ENCODE measurements around the gene EVPLL. TPM values are rescaled to one million over a fixed set of nuclear protein-coding genes. Genes with fewer than 3 reads are reported as not detected.
A peak's percentile ranks its signal among the peaks of the same experiment; 100 is the strongest.

EVPLL gene
- polyA plus RNA-seq, 3 donors: not detected

- peaks cover 22 to 26% of the 10 kb centered on the region in 2 donors for H3K4me1 ChIP-seq (ENCODE audit: control insufficient read depth in 1 of 2, insufficient read depth in 2 of 2, low read length in 2 of 2)
- 90% methylated on average over 20 of the region's 23 CpGs for WGBS (ENCODE audit: insufficient coverage)
- peaks cover 15% of the 10 kb centered on the region for H3K4me1 Mint-ChIP-seq
- H3K9me3 ChIP-seq (replicated peaks in 1 of 2; ENCODE audit: control insufficient read depth in 1 of 2, insufficient read depth in 1 of 2, low read length in 2 of 2): no peaks in the 10 kb centered on the region
- H3K27me3 Mint-ChIP-seq (ENCODE audit: low read depth in 3 of 3): peaks cover 37 to 55% (median 48%) of the 10 kb centered on the region in 3 donors
- no peak for TF ChIP-seq CTCF (IDR thresholded peaks at IDR 0.05)
- H3K36me3 Mint-ChIP-seq: peaks cover 0 to 4% of the 10 kb centered on the region in 2 donors
- H3K27ac ChIP-seq (ENCODE audit: low read depth in 1 of 2, low read length in 2 of 2): no peak overlapping the region
- H3K9ac ChIP-seq (ENCODE audit: insufficient read depth, low read length, poor library complexity, severe bottlenecking): no peak overlapping the region
- intact Hi-C loops (cut with micrococcal nuclease): no loop called here
- no peak for DNase-seq
- H2AFZ ChIP-seq (ENCODE audit: insufficient read depth, low read depth, low read length, poor library complexity, severe bottlenecking): no peak overlapping the region
- no peak overlapping the region for H3K4me2 ChIP-seq (replicated peaks; ENCODE audit: extremely low read depth, low read length, poor library complexity, severe bottlenecking)
- no peak overlapping the region for H3K4me3 ChIP-seq (replicated peaks in 1 of 3; ENCODE audit: low read depth in 2 of 3, low read length in 3 of 3)
- H3K27ac Mint-ChIP-seq: no peak overlapping the region
- H3K9me3 Mint-ChIP-seq: peaks cover 0 to 5% (median 0%) of the 10 kb centered on the region in 7 donors
- H3K79me2 ChIP-seq (ENCODE audit: insufficient read depth, low read length): no peaks in the 10 kb centered on the region
- no peaks in the 10 kb centered on the region for H3K36me3 ChIP-seq (replicated peaks in 1 of 2; ENCODE audit: control insufficient read depth in 1 of 2, insufficient read depth in 2 of 2, low read length in 2 of 2)
- peaks cover 0 to 31% of the 10 kb centered on the region in 2 donors for H3K27me3 ChIP-seq (ENCODE audit: control insufficient read depth in 2 of 2, insufficient read depth in 2 of 2, low read length in 2 of 2)
- peak overlapping the region in 1 of 2 donors; percentile 81 for H3K4me3 Mint-ChIP-seq
- H4K20me1 ChIP-seq (ENCODE audit: insufficient read depth, low read length): no peaks in the 10 kb centered on the region
Measured at GRCh38 chr17:18381158-18381952, 3.8 kb downstream of the EVPLL start.

- no peaks in the 10 kb centered on the region for H4K20me1 ChIP-seq (ENCODE audit: insufficient read depth, low read length)
- H2AFZ ChIP-seq (ENCODE audit: insufficient read depth, low read depth, low read length, poor library complexity, severe bottlenecking): no peak overlapping the region
- no peak overlapping the region for H3K4me3 ChIP-seq (replicated peaks in 1 of 3; ENCODE audit: low read depth in 2 of 3, low read length in 3 of 3)
- WGBS (ENCODE audit: insufficient coverage): 83% methylated on average over 3 of the region's 3 CpGs
- H3K9me3 ChIP-seq (replicated peaks in 1 of 2; ENCODE audit: control insufficient read depth in 1 of 2, insufficient read depth in 1 of 2, low read length in 2 of 2): no peaks in the 10 kb centered on the region
- DNase-seq: no peak
- no peak overlapping the region for H3K27ac Mint-ChIP-seq
- no peak overlapping the region for H3K9ac ChIP-seq (ENCODE audit: insufficient read depth, low read length, poor library complexity, severe bottlenecking)
- H3K36me3 ChIP-seq (replicated peaks in 1 of 2; ENCODE audit: control insufficient read depth in 1 of 2, insufficient read depth in 2 of 2, low read length in 2 of 2): no peaks in the 10 kb centered on the region
- peaks cover 17 to 20% of the 10 kb centered on the region in 2 donors for H3K4me1 ChIP-seq (ENCODE audit: control insufficient read depth in 1 of 2, insufficient read depth in 2 of 2, low read length in 2 of 2)
- H3K4me1 Mint-ChIP-seq: peaks cover 9% of the 10 kb centered on the region
- no peak overlapping the region for H3K27ac ChIP-seq (ENCODE audit: low read depth in 1 of 2, low read length in 2 of 2)
- intact Hi-C loops (cut with micrococcal nuclease): no loop called here
- no peaks in the 10 kb centered on the region for H3K79me2 ChIP-seq (ENCODE audit: insufficient read depth, low read length)
- H3K4me2 ChIP-seq (replicated peaks; ENCODE audit: extremely low read depth, low read length, poor library complexity, severe bottlenecking): no peak overlapping the region
- H3K27me3 Mint-ChIP-seq (ENCODE audit: low read depth in 3 of 3): peaks cover 37 to 55% (median 48%) of the 10 kb centered on the region in 3 donors
- peaks cover 0 to 4% of the 10 kb centered on the region in 2 donors for H3K36me3 Mint-ChIP-seq
- no peak for TF ChIP-seq CTCF (IDR thresholded peaks at IDR 0.05)
- peaks cover 0 to 31% of the 10 kb centered on the region in 2 donors for H3K27me3 ChIP-seq (ENCODE audit: control insufficient read depth in 2 of 2, insufficient read depth in 2 of 2, low read length in 2 of 2)
- H3K9me3 Mint-ChIP-seq: peaks cover 0 to 5% (median 0%) of the 10 kb centered on the region in 7 donors
- peak overlapping the region in 1 of 2 donors; percentile 81 for H3K4me3 Mint-ChIP-seq
Measured at GRCh38 chr17:18381953-18382245, 4.3 kb downstream of the EVPLL start.

All from CD14-positive monocyte (primary cell).